ENCODE results near the gene ALG9. TPM values are rescaled to one million over a fixed set of nuclear protein-coding genes. Genes with fewer than 3 reads are reported as not detected.

ALG9 gene
- total and polyA plus RNA-seq, 2 donors (not counting 1 experiment from before 2014, with no cell fraction given): 30.9 to 43.8 TPM

DNA sequence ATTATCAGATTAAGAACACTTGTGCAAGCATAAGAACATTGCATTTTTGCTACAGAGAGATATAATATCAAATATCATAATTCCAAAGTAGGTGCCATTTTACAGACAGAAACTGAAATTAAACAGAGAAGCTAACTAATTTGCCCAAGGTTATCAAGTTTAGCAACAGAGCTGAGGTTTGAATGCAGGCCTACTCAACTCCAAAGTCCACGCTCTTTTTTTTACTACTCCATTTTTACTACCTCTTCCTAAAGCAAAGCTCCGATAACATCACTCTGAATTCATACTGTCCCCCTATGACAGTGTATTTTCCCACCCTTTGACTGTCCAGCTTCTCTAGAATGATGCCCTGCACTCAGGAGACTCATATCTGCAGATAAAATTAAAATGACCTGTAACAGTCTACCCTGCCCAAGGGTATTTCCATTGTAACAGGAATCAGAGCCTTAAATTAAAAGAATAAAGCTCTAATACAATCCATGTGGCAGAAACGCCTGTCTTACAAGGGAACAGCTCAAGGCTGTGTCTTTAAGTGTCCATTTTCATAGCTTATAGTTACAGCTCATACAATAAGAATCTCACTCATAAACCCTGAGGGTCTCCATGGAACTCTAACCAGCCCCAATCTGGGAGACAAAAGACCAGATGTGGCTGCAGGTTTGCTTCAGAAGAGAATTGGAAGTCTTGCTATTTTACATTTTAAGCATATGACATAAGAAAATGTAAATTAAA lies 36.8 kb downstream of the ALG9 start:
- no peaks in the 10 kb centered on the region for H3K27me3 ChIP-seq (ENCODE audit: control insufficient read depth, insufficient read depth, low read length)
- peaks cover 2% of the 10 kb centered on the region for H4K20me1 ChIP-seq (ENCODE audit: control insufficient read depth, extremely low read depth, insufficient read depth, low read length)
- H3K79me2 ChIP-seq (ENCODE audit: control insufficient read depth, insufficient read depth, low read length): no peaks in the 10 kb centered on the region
- TF ChIP-seq, protein P1, sequence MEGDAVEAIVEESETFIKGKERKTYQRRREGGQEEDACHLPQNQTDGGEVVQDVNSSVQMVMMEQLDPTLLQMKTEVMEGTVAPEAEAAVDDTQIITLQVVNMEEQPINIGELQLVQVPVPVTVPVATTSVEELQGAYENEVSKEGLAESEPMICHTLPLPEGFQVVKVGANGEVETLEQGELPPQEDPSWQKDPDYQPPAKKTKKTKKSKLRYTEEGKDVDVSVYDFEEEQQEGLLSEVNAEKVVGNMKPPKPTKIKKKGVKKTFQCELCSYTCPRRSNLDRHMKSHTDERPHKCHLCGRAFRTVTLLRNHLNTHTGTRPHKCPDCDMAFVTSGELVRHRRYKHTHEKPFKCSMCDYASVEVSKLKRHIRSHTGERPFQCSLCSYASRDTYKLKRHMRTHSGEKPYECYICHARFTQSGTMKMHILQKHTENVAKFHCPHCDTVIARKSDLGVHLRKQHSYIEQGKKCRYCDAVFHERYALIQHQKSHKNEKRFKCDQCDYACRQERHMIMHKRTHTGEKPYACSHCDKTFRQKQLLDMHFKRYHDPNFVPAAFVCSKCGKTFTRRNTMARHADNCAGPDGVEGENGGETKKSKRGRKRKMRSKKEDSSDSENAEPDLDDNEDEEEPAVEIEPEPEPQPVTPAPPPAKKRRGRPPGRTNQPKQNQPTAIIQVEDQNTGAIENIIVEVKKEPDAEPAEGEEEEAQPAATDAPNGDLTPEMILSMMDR (conservative IDR thresholded peaks at IDR 0.05 in 1 of 2, IDR thresholded peaks at IDR 0.05 in 1 of 2; ENCODE audit: low read depth in 1 of 2, low read length in 2 of 2): no peak
- TF ChIP-seq EZH2 (IDR thresholded peaks at IDR 0.05; ENCODE audit: low read length, missing control alignments): no peak
- H3K27ac ChIP-seq (ENCODE audit: insufficient read depth, low read length): no peak overlapping the region
- H3K4me1 ChIP-seq (ENCODE audit: control insufficient read depth, extremely low read depth, insufficient read depth, low read length): peaks cover 3% of the 10 kb centered on the region
- no peak overlapping the region for H3K4me3 ChIP-seq (replicated peaks in 1 of 4; ENCODE audit: control extremely low read depth in 1 of 4, insufficient read depth in 1 of 4, low read depth in 3 of 4, low read length in 4 of 4)
- H3K9ac ChIP-seq (ENCODE audit: insufficient read depth, low read length): no peak overlapping the region
- H3K36me3 ChIP-seq (ENCODE audit: control insufficient read depth, insufficient read depth, low read length): peaks cover 7% of the 10 kb centered on the region
- no peak overlapping the region for H2AFZ ChIP-seq (ENCODE audit: low read length)
- no peaks in the 10 kb centered on the region for H3K9me3 ChIP-seq (ENCODE audit: control insufficient read depth, insufficient read depth, low read depth, low read length)
- no peak for DNase-seq (ENCODE audit: low read depth in 2 of 2)
- H3K4me2 ChIP-seq (ENCODE audit: extremely low read depth, insufficient read depth, low read length): no peak overlapping the region

DNA sequence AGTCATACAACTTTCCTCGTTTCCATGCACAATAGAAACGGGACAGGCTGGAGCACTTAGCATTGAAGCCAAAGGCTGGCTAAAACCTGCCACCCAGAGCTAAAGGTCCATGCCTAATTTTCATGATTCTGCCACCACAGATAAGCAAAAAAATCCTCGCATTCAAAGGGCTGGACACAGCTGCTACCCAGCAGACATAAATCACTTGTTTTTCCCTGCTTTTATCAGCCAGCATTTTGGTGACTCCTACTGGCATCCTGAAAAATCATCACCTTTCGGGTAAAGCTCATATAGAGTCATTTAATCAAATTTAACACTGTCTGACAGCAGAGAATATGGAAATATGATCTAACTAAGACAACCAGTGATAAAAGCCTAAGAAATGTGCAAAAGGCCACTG lies 37.9 kb downstream of the ALG9 start:
- Histone ChIP-seq H3K27me3 (ENCODE audit: control insufficient read depth, insufficient read depth, low read length) (no peaks in the 10 kb centered on the region), H3K27ac (ENCODE audit: insufficient read depth, low read length) (no peak overlapping the region), H3K4me1 (ENCODE audit: control insufficient read depth, extremely low read depth, insufficient read depth, low read length) (peaks cover 5% of the 10 kb centered on the region), H3K9me3 (ENCODE audit: control insufficient read depth, insufficient read depth, low read depth, low read length) (no peaks in the 10 kb centered on the region), H2AFZ (ENCODE audit: low read length) (no peak overlapping the region), H3K36me3 (ENCODE audit: control insufficient read depth, insufficient read depth, low read length) (peaks cover 7% of the 10 kb centered on the region), H3K4me3 (replicated peaks in 1 of 4; ENCODE audit: control extremely low read depth in 1 of 4, insufficient read depth in 1 of 4, low read depth in 3 of 4, low read length in 4 of 4) (no peak overlapping the region), H3K79me2 (ENCODE audit: control insufficient read depth, insufficient read depth, low read length) (no peaks in the 10 kb centered on the region), H4K20me1 (ENCODE audit: control insufficient read depth, extremely low read depth, insufficient read depth, low read length) (no peaks in the 10 kb centered on the region), H3K9ac (ENCODE audit: insufficient read depth, low read length) (no peak overlapping the region), H3K4me2 (ENCODE audit: extremely low read depth, insufficient read depth, low read length) (no peak overlapping the region)
- TF ChIP-seq, protein P1 (conservative IDR thresholded peaks at IDR 0.05 in 1 of 2, IDR thresholded peaks at IDR 0.05 in 1 of 2; ENCODE audit: low read depth in 1 of 2, low read length in 2 of 2): no peak
- no peak for TF ChIP-seq EZH2 (IDR thresholded peaks at IDR 0.05; ENCODE audit: low read length, missing control alignments)
- DNase-seq (ENCODE audit: low read depth in 2 of 2): no peak

DNA sequence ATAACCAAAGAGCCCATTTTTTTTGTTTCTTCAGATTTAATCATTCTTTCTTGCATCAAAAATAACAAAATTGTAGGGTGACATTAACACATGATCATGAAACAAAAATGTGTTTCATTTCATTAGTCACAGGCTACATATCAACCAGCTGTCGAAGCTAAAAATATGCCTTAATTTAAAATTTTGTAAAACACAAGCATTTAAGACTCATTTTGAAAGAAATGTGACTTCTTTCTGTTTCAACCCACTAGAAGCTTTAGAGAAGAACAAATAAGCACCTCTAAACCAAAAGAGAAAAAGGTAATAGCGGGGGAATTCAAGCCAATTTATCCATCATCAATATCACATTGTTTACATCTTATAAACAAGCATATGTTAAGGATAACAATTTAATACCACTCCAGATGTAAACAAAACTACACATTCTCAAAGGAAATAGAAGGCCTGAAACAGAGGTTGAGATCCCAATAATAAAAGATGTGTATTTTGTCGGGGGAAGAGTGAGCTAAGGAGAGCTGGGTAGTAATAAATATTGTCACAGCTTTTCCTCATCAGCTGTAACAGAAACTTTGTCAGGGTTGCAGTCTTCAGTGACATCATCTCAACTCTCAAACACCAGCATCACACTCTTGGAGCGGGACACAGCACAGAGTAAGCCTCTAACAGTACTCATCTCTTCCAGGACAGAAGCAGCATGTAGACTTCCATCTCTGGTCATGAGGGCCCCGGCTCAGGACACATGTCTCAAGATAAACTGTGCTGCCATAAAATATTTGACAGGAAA lies 42.0 kb downstream of the ALG9 start:
- no peak overlapping the region for H3K27ac ChIP-seq (ENCODE audit: insufficient read depth, low read length)
- H3K9me3 ChIP-seq (ENCODE audit: control insufficient read depth, insufficient read depth, low read depth, low read length): no peaks in the 10 kb centered on the region
- DNase-seq (ENCODE audit: low read depth in 2 of 2): no peak
- no peak overlapping the region for H3K4me2 ChIP-seq (ENCODE audit: extremely low read depth, insufficient read depth, low read length)
- peaks cover 5% of the 10 kb centered on the region for H3K36me3 ChIP-seq (ENCODE audit: control insufficient read depth, insufficient read depth, low read length)
- H2AFZ ChIP-seq (ENCODE audit: low read length): no peak overlapping the region
- H3K4me3 ChIP-seq (replicated peaks in 1 of 4; ENCODE audit: control extremely low read depth in 1 of 4, insufficient read depth in 1 of 4, low read depth in 3 of 4, low read length in 4 of 4): no peak overlapping the region
- no peaks in the 10 kb centered on the region for H3K27me3 ChIP-seq (ENCODE audit: control insufficient read depth, insufficient read depth, low read length)
- H4K20me1 ChIP-seq (ENCODE audit: control insufficient read depth, extremely low read depth, insufficient read depth, low read length): no peaks in the 10 kb centered on the region
- peaks cover 5% of the 10 kb centered on the region for H3K4me1 ChIP-seq (ENCODE audit: control insufficient read depth, extremely low read depth, insufficient read depth, low read length)
- no peak overlapping the region for H3K9ac ChIP-seq (ENCODE audit: insufficient read depth, low read length)
- no peaks in the 10 kb centered on the region for H3K79me2 ChIP-seq (ENCODE audit: control insufficient read depth, insufficient read depth, low read length)
- no peak for TF ChIP-seq EZH2 (IDR thresholded peaks at IDR 0.05; ENCODE audit: low read length, missing control alignments)
- TF ChIP-seq, protein P1 (conservative IDR thresholded peaks at IDR 0.05 in 1 of 2, IDR thresholded peaks at IDR 0.05 in 1 of 2; ENCODE audit: low read depth in 1 of 2, low read length in 2 of 2): no peak
